GM12891 (cell line): ENCODE measurements around the gene FGD5.

Experiments used
- POLR2A ChIP-seq: IDR thresholded peaks from 2 replicates; pipeline ENCODE4 v1.6.1; 2011; ENCODE audit warnings: low read depth, low read length, control low read depth
- POLR2AphosphoS5 ChIP-seq: IDR thresholded peaks from 2 replicates; pipeline ENCODE4 v1.6.1; 2011; ENCODE audit warnings: low read depth, low read length, control low read depth
- TAF1 ChIP-seq: IDR thresholded peaks from 2 replicates; pipeline ENCODE4 v1.6.1; 2011; ENCODE audit warnings: low read depth, low read length, control low read depth

DNA sequence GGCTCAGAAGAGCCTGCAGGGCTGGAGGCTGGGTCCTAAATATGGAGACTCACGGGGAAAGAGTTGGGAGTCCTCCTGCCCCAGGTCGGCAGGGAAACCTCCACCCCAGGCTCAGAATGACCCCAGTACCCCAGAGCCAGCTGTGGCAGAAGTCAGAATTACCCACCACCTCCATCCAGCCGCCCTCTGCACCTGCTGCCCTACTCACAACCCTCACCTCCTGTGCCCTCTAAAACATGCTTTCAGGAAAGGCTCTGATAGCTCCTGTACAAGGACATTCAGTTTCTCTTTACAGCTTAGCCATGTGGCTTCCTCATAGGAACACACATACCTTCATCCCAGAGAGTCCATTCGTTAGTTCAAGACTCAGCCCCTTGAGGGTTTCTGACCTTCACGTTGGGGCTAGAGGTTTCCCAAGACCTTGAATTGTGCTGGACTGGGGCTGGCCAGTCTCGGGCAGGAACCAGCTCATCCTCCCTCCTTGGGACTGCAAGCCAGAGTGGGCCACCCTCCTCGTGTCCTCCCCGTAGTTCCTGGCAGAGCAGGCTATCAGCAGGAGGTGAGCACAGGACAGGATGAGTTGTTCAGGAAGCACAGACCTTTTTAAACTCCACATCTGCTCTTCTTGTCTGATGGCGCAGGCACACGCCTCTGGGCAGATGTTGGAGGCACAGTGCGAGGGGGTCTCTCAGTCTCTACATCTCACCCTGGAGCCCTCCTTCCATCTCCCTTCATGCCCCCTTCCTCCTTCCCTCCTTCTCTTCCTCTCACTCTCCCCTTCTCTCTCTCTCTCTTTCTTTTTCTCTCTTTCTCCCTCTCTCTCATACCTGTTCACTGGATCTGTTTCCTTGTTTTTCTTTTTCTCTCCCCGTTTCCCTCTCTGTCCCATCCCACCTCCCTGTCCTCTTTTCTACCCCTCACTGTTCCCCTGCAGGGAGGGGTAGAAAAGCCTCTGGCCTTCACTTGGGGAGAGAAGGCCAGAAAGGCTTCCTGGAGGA, 72.7 kb downstream of the FGD5 start:
- TF ChIP-seq POLR2A (no peak), POLR2AphosphoS5 (no peak), TAF1 (no peak)
